HG02938 (cell line): Measurements from ENCODE around the gene MGMT.

Experiments
- ATAC-seq: cut with Tn5 transposase; IDR thresholded peaks from one replicate; pipeline ENCODE4 v1.9.1; 2021; ENCODE audit warnings: mild to moderate bottlenecking, moderate library complexity; ENCODE audit not compliant: unreplicated experiment

Gene MGMT

GRCh38 chr10:129581827-129582411 lies 114.9 kb downstream of the MGMT start:
- ATAC-seq, result no peak

GRCh38 chr10:129583831-129584230 lies 116.8 kb downstream of the MGMT start:
- ATAC-seq, result no peak

- no peak for ATAC-seq
Measured at GRCh38 chr10:129586898-129587443, 119.9 kb downstream of the MGMT start.

GRCh38 chr10:129589546-129589945 lies 122.5 kb downstream of the MGMT start:
- ATAC-seq, result no peak

GRCh38 chr10:129593953-129594352 lies 126.9 kb downstream of the MGMT start:
- ATAC-seq, result no peak

GRCh38 chr10:129594811-129595210 lies 127.8 kb downstream of the MGMT start:
- no peak for ATAC-seq

GRCh38 chr10:129598413-129598812 lies 131.4 kb downstream of the MGMT start:
- no peak for ATAC-seq

- ATAC-seq, result no peak
Measured at GRCh38 chr10:129599160-129599559, 132.1 kb downstream of the MGMT start.

- ATAC-seq, result no peak
Measured at GRCh38 chr10:129601737-129602136, 134.7 kb downstream of the MGMT start.

- no peak for ATAC-seq
Measured at GRCh38 chr10:129602938-129603535, 136.0 kb downstream of the MGMT start.

- ATAC-seq, result peak; percentile 50
Measured at GRCh38 chr10:129604333-129605032, 137.4 kb downstream of the MGMT start.

- peak; percentile 36 for ATAC-seq
Measured at GRCh38 chr10:129605266-129605985, 138.4 kb downstream of the MGMT start.

- no peak for ATAC-seq
Measured at GRCh38 chr10:129605986-129606518, 139.0 kb downstream of the MGMT start.

- no peak for ATAC-seq
Measured at GRCh38 chr10:129607607-129608109, 140.6 kb downstream of the MGMT start.

- ATAC-seq, result no peak
Measured at GRCh38 chr10:129608653-129609052, 141.6 kb downstream of the MGMT start.

- no peak for ATAC-seq
Measured at GRCh38 chr10:129609551-129609950, 142.5 kb downstream of the MGMT start.

GRCh38 chr10:129612481-129613109 lies 145.6 kb downstream of the MGMT start:
- no peak for ATAC-seq

- no peak for ATAC-seq
Measured at GRCh38 chr10:129613377-129613980, 146.4 kb downstream of the MGMT start.

- ATAC-seq, result no peak
Measured at GRCh38 chr10:129614341-129614740, 147.3 kb downstream of the MGMT start.

- ATAC-seq, result no peak
Measured at GRCh38 chr10:129615381-129615780, 148.3 kb downstream of the MGMT start.
